Lung microvascular endothelial cell (primary cell): ENCODE measurements around the gene HS3ST1. TPM values are rescaled to one million over a fixed set of nuclear protein-coding genes. Genes with fewer than 3 reads are reported as not detected.

ENCODE experiments used
- DNase-seq, 2 donors: peaks; one replicate each; pipeline versions ENCODE4 v3.0.0 to v3.0.0-alpha.2; 2010; ENCODE audit warnings: low read depth in 2 of 2
- total RNA-seq: library from RNA; depleted of rRNA; stranded (reverse); fragments of >200 nt; gene quantifications from 2 replicates; pipeline ENCODE4 v1.2.1, GENCODE V29; 2014

HS3ST1 gene
- 1.3 and 2.2 TPM in 2 replicates for total RNA-seq

DNA sequence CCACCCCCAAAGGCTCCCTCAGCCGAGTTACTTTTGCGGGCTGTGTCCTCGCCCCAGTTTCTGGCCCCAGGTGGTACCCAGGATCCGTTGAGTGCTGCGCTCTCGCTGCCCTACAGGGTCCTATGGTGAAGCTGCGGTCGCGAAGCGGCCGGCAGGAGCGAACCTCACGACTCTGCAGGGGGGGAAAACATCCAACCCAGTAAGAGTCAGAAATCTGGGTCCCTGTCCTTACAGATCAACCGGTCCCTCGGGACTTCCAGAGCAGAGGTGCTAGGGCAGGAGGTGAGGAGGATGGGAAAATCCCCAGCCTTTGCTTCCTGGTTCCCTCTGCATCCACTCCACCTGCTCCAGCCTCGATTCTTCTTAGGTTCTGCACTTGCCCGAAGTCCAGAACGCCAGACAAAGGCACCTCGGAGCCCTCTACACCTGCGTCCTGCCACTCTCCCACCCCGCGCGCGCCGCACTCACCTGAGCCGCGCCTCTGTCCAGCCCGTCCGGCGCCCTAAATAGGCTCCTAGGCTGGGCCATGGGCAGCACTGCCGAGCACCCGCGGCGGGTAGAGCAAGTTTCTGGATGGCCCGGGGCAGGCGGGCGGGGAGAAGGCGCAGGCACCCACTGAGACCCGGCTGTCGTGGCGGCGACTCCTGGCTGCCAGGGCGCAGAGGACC is at the start of gene HS3ST1:
TSS of gene HS3ST1 (minus strand) at position 664 of the 668 bp plus-strand sequence. CDS start 28,889 bp downstream, outside the sequence.
- DNase-seq: peak in 1 of 2 donors; percentile 28

DNA sequence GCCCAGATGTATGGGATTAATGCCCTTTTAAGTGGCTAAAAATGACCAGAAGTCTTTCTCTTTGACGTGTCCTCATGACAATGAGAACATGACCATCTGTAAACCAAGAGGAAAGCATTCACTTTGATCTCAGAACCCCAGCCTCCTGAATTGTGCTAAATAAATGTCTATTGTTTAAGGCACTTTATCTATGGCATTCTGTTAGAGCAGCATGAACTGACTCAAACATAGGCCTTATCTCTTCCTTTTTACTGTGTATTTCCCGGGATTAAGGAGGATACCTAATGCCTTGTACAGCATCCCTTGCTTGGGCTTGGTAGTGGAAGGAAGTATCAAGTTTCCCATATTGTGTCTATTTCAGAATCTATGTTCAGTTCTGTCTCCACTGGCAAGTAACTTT is 47.2 kb upstream of the HS3ST1 start:
- DNase-seq: peak in 1 of 2 donors; percentile 55

DNA sequence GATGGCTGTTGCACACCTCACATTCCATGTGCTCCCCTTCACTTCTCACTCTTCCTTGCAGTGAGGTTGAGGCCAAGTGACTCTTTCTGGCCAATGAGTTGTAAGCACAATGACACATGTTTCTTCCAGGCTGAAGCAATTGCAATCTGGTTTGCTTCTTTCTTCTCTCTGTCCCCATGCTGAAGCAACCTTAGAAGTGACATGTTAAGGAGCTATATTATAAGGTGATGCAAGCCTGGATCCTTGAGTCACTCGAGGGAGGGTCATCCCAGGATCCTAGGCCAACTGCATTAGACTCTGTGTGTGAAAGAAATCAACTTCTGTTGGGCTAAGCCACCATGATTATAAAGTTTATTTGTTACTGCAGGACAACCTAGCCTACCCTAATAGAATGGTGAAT is 45.5 kb upstream of the HS3ST1 start:
- DNase-seq: no peak

DNA sequence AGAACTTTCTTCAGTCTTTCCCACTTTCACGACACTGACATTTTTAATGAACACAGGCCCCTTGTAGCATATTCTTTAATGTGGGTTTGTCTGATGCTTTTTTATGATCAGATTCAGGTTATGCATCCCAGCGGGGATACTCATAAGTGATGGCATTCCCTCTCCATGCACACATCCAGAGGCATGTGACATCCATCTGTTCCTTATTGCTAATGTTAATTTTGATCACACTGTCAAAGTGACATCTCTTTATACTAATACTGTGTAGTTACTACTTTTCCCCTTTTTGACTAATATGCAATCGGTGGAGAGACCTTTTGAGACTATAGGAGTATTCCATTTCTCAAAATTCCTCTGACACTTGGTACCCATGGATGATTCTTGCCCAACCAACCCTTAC is 43.8 kb upstream of the HS3ST1 start:
- no peak for DNase-seq

DNA sequence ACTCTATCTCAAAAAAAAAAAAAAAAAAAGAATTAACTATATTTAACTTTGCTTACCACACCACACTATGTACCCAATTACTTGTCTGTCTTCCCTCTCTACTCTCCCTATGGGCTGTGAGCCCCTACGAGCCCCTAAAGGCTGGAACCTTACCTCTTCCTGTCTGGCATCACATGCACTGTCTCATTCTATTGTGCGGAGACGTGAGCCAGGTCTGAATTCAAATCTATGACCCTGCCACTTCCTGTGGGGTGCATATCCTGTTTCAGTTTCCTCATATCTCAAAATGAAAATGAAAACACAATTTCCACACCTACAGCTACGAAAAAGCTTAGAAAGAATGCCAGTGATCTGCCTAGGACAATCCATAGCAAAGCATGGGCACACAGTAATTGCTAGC is 42.9 kb upstream of the HS3ST1 start:
- DNase-seq: peak; percentile 74 to 90

DNA sequence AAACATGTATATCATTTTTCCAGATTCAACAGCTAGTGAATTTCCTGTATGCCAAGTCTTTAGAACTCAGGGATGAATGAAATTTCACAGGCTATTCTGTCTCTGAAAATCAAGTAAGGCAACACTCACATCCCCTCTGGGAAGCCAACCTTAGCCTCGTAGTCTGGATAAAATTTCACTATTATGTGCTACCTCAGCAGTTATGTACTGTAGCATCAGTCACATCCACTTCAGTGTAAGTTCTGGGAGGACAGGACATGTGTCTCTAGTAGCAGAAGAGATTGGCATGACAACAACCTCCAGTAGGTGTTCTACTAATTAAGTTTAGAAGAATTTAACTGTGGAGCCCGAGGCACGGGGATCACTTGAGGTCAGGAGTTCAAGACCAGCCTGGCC is 42.4 kb upstream of the HS3ST1 start:
- DNase-seq: peak in 1 of 2 donors; percentile 32

DNA sequence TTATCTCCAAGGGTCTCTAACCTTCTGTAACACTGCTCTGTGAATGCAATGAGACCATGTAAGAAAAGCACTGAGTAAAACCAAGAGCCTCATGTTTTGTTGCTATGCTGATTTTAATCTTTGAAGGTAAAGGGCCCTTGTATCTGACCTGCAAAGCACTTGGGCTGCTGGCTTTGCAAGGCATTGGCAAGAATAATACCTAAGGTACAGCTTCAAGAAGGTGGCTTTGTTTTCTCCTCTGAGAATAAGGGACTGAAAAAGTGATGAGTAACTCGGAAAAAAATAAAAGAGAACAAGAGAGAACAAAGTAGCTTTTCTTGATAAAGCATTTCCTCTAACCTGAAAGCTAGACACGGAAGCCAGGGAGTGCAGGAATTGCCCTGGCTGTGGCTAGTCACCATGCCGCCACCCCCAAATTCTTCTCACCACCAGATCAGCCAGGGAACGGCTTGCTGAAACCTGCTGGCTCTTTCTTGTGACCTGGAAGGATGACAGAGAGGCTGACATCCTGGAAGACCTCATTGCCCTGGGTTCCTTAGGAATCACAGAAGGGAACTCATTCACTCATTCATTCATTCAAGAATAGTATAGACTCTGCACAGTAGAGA is 41.8 kb upstream of the HS3ST1 start:
- peak in 1 of 2 donors; percentile 16 for DNase-seq

DNA sequence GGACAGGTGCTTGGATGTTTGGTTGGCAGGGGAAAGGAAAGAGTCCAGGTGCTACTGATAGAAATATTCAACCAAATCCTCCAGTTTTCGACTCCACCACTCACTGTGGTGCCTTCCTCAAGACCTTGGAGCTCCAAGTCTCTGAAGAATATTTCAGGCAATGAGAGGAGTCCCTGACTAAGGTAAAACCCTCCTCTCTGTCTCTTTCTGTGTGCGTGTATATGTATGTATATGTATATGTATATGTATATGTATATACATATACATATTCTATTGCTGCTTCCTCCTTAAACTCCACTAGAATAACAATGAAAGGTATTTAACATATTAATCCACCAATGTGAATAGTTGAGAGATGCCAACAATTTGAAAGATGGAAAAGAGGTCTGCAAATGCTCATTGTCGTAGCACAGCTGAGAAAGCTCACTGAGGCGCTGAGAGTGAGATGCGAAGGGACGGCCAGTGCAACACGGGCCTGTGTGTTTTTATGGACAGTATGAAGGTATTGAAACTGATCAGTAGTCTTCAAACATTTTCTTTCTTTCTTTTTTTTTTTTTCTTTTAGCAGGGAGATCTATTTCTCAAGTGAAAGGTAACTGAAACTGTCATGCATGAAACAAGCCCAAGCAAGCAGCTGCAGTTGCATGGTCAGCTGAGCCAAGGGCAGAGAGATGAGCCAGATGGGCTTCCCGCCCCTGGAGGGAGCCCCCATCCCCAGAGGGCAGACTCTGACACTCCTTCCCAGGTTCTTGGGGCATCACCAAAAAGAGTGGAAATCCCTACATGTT is 41.1 kb upstream of the HS3ST1 start:
- DNase-seq: no peak

DNA sequence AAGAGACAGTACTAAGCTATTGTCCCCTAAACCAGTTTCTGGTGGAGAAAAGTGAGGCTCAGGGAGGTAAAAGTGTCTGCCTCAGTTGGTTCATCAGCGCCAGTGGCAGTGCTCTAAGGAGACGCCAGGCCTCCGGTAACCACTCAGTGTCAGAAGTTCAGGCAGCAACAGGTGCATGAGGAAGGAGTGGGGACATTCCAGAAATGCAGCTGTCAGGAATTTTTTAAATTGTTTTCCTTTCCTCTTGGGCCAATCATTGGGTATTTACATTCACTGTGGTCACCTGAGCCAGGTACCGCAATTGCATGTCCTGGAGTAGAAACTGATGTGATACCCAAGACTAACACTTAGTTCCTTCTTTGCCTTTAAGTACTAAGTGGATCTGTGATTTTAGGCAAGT is 40.2 kb upstream of the HS3ST1 start:
- no peak for DNase-seq

DNA sequence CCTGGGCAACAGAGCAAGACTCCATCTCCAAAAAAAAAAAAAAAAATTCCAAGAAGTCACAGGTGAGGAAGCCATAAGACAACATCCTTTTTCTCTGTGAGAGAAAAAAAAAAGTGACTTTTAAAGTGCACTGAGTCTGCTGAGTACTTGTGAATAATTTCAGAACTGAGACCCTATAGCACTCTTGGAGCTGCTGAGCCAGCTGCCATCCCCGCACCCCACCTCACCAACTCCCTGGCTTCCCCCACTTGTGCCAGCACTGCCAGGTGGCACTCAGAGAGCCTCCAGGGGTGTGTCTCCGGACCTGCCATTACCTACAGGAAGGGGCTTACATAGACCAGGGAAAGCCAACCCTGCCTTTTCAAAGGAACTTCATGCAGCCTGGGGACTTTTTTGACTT is 39.2 kb upstream of the HS3ST1 start:
- DNase-seq: no peak

DNA sequence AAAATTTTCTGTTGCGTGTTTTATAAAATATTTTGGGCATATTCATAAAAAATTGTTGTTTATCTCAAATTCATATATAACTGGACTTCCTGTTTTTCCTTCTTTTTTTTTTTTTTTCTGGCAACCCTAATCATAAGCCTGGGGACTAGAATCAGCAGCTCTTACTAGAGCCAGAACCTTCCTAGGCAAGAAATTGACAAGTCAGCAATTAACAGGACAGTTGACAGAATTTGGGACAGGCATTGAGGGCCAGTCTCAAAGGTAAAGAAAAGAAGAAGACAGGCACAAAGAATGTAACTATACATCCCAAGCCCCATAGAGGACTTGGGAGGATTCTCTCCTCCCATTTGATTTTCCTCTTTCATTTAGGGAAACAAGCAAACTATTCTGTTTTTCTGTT is 35.0 kb upstream of the HS3ST1 start:
- DNase-seq: no peak

DNA sequence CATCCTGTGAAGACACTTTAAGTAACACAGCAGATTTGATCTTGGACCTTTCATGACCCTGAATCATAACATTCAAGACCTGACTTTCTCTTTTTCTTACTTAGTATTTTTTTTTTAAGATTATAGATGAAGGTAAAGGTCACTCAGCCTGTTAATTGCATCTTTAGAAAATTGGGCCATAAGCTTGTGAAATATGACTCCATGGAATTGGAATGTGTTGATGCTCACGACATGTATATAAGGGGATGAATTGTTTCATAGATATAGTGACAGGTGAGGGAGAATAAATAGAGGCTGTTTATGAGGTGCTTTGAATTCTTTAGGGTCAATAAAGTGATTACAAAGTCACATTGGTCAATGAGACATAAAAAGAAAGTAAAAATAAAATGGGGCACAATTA is 27.7 kb upstream of the HS3ST1 start:
- no peak for DNase-seq

DNA sequence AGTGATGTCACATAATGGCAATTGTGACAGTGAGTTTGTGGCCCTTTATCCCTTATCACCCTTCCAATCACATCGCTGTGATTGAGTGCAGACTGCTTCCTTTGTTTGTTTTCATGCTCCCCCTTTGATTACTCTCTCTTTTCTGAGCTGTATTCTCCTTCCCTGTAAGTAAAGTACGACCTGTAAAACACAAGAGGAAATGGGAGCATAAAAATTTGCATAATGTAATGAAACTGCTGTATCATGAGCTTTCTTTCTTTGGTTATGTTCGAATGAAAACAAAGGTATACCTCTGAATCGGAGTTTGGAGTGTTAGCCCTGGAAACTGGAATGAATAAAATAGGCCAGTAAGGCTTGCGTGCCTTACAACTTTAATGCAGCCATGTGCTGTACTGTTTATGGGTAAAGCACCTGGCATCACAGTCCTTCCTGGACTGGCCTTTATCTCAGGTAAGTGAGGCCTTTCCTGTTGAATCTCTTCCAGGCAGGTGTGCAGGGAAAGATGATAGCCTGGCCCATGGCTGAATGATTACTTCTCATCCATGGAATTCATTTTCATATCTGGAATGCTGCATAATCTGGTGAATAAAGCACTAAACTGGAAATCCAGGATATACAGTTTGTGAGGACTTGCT is 26.6 kb upstream of the HS3ST1 start:
- DNase-seq: no peak

DNA sequence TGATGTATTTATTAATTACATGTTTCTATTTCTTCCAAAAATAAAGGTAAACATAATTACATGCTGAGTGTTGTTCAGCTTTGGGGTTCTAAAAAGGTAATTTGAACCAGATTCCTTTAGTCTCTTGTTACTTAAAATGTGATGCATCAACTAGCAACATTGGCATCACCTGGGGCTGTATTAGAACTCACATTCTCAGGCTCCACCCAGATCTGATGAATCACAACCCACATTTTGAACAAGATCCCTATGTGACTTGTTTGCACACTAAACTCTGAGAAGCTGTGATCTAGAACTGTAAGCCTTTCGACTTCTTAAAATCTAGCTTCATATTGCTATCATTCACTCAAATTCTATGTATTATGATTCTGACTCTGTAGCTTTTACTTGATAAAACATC is 23.0 kb upstream of the HS3ST1 start:
- no peak for DNase-seq

DNA sequence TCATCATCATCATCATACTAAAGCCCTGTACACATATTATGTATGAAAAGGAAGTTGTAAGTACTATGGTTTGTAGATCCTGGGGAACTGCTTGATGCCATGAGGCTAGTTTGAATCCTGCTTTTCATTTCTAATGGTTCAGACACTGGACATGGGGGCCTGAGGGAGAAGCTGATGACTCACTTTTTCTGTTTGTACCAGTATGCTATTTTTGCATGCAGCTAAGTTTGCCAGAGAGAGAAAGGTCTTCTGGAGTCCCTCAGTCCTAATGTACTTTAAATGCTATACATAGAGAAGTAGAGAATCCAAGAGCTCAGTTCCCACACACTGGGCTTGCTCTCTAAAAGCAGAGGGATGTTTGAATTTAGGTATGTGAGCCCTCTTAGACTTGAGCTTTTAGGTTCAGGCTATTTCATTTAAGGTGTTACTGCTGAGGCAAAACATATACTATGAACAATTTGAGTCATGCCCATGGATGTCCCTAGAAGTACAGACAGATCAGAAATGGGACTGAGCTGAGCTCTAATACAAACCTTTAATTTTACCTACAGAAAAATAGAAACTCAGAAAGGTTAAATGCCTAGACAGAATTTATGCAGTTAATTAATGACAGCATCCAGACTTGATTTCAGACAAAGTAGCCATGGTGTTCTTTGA is 17.6 kb upstream of the HS3ST1 start:
- peak; percentile 57 to 80 for DNase-seq

DNA sequence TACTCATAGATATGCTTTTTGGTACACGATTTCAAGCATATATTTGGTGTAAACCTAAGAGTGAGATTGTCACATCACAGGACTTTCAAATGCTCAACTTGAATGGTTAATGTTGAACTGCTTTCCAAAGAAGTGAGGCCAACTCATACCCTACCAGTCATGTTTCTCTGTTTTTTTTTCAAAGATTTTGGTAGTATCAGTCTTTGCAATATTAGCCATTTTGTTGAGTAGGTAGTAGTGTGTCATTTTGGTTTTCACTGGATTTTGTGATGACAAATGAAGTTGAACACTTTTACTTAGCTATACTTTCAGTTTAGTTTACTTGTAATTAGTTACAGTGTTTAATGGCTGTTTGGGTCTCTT is 12.5 kb upstream of the HS3ST1 start:
- DNase-seq: no peak

DNA sequence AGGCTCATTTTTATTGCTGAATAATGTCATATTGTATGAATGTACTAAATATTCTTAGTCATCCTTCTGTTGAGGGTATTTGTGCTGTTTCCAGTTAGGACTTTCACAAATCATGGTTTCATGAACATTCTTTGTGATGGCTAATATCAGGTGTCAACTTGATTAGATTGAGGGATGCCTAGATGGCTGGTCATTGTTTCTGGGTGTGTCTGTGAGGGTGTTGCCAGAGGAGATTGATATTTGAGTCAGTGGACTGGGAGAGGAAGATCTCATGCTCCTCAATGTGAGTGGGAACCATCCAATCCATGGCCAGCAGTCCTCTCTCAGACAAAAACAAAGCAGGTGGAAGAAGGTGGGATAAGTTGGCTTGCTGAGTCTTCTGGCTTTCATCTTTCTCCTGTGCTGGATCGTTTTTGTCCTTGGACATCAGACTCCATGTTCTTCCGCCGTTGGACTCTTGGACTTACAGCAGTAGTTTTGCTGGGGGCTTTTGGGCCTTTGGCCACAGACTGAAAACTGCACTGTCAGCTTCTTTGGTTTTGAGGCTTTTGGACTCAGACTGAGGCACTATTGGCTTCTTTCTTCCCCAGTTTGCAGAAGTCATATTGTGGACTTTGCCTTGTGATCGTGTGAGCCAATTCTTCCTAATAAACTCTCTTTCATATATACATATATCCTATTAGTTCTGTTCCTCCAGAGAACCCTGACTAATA is 11.9 kb upstream of the HS3ST1 start:
- no peak for DNase-seq

DNA sequence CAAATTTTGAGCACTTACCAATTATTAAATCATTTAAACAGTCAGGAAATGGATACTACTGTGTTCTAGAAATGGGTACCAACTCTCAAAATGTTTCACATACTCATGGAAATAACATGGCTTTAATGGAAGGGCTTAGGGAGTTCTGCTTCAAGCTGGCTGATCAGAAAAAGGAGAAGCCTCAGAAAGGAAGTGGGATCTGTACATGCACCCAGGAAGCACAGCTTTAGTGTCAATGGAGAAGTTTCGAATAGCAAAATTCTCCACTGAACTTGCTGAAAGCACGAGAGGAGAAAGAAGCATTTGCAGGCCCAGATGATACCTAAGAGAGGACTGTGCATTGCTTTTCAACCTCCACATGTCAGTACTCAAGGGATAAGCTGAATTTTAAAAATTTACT is 11.1 kb upstream of the HS3ST1 start:
- no peak for DNase-seq

DNA sequence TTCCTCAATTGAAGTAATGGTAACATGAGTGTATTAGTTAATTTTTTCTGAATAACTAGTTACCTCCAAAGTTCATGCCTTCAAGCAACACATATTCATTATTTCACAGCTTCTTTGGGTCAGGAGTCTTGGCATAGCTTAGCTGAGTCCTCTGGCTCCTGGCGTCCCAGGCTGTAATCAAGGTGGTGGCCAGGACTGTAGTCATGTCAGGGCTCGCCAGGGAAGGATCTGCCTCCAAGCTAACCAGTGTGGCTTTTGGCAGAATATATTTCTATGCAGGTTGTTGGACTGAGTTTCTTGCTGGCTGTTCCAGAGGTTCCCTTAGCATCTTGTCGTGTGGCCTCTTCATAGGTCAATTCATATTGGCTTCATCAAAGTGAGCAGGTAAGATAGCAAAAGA is 10.0 kb upstream of the HS3ST1 start:
- DNase-seq: no peak

DNA sequence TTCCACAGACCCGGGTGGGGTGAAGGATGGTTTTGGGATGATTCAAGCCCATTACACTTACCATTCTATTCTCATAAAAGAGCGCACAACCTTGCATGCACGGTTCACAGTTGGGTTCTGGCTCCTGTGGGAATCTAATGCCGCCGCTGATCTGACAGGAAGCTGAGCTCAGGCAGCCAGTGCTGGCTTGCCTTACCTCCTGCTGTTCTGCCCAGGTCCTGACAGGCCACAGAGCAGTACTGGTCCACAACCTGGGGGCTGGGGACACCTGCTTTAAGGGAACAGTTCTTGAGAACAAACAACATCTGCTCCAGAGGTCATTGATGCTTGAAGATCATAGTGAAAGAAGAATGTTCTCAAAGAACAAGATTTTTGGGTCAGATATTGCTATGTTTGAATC is 8.0 kb upstream of the HS3ST1 start:
- DNase-seq: no peak

DNA sequence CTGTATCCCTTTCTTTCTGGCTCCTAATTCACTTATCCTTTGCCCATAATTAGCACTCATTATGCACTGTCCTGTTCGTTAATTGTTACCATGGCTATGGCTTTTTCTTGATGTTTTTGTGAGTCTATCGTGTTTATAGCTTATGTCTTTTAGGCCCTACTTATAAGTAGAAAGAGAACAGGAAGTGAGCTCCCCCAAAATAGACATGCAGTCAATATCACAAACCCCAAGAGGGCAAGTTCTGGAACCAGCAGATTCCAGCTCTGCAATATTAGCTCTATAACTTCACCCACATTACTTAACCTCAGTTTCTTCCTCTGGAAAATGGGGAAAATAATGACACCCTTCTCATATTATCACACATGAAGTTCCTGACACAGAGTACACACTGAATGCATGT is 7.4 kb upstream of the HS3ST1 start:
- no peak for DNase-seq
